ENCODE results near the gene ITGB7. TPM values are rescaled to one million over a fixed set of nuclear protein-coding genes. Genes with fewer than 3 reads are reported as not detected.

ITGB7 gene
- polyA plus RNA-seq, 1 of the 3 experiments (the other 2 are of a cell fraction), result 0.25 TPM

- H2AFZ ChIP-seq (ENCODE audit: low read depth), result no peak overlapping the region
- no peaks in the 10 kb centered on the region for H3K9me2 ChIP-seq
- peaks cover 3 to 13% of the 10 kb centered on the region in 2 experiments; a peak in 1 of 4 replicates for H3K4me1 ChIP-seq (ENCODE audit: control insufficient read depth in 1 of 2, insufficient read depth in 2 of 2, low read depth in 1 of 2, low read length in 1 of 2)
- ChIA-PET POLR2A (no interaction called here), CTCF (interaction anchor here (1.3 to 4.3 kb wide), 3 partner anchors 26 to 174 kb away, joined by 3 to 24 read pairs (median 3); no protein-coding TSS in a partner anchor)
- TF ChIP-seq FOXM1 (IDR thresholded peaks at IDR 0.05; ENCODE audit: low read depth) (no peak), GATA2 (CRISPR knock-in tag; IDR thresholded peaks at IDR 0.05) (no peak), TEAD4 (IDR thresholded peaks at IDR 0.05; ENCODE audit: borderline replicate concordance, insufficient read depth) (no peak), EP300 (IDR thresholded peaks at IDR 0.05; ENCODE audit: borderline replicate concordance in 1 of 2, low read depth in 1 of 2, low read length in 1 of 2) (no peak), USF2 (IDR thresholded peaks at IDR 0.05; ENCODE audit: borderline replicate concordance, low read depth, low read length) (no peak)
- peaks cover 4% of the 10 kb centered on the region; the same call in 1 of the 2 replicates for H3K27me3 ChIP-seq (ENCODE audit: insufficient read depth)
- H3K9me3 ChIP-seq, result no peaks in the 10 kb centered on the region
- H3K9ac ChIP-seq, result no peak overlapping the region
- no peaks in the 10 kb centered on the region for H3K36me3 ChIP-seq (replicated peaks in 1 of 2; ENCODE audit: control insufficient read depth in 1 of 2, insufficient read depth in 2 of 2, low read length in 1 of 2)
- WGBS (ENCODE audit: low lambda C conversion rate), result 85% methylated on average over 10 of the region's 10 CpGs
- no peak for DNase-seq
- H3K79me2 ChIP-seq (ENCODE audit: insufficient read depth), result no peaks in the 10 kb centered on the region
- H4K20me1 ChIP-seq (ENCODE audit: insufficient read depth), result no peaks in the 10 kb centered on the region
- peaks cover 9% of the 10 kb centered on the region for H3F3A ChIP-seq (replicated peaks; ENCODE audit: insufficient read depth)
- H3K27ac ChIP-seq (ENCODE audit: low read depth in 2 of 2, low read length in 1 of 2), result no peak overlapping the region
- no peak overlapping the region for H3K4me2 ChIP-seq
- H3K4me3 ChIP-seq (ENCODE audit: low read depth in 2 of 2, low read length in 1 of 2), result no peak overlapping the region
Observed at GRCh38 chr12:53239643-53240258, 32.7 kb upstream of the ITGB7 start.

GRCh38 chr12:53236443-53237111 lies 29.5 kb upstream of the ITGB7 start:
- no peak for DNase-seq
- Histone ChIP-seq H2AFZ (ENCODE audit: low read depth) (no peak overlapping the region), H3K4me2 (no peak overlapping the region), H3K9me3 (no peaks in the 10 kb centered on the region), H3K27ac (ENCODE audit: low read depth in 2 of 2, low read length in 1 of 2) (no peak overlapping the region), H3K4me3 (ENCODE audit: low read depth in 2 of 2, low read length in 1 of 2) (no peak overlapping the region), H3K79me2 (ENCODE audit: insufficient read depth) (no peaks in the 10 kb centered on the region), H3K4me1 (ENCODE audit: control insufficient read depth in 1 of 2, insufficient read depth in 2 of 2, low read depth in 1 of 2, low read length in 1 of 2) (peaks cover 27 to 35% of the 10 kb centered on the region in 2 experiments; a peak in 3 of 4 replicates), H4K20me1 (ENCODE audit: insufficient read depth) (no peaks in the 10 kb centered on the region), H3F3A (replicated peaks; ENCODE audit: insufficient read depth) (peaks cover 13% of the 10 kb centered on the region), H3K9me2 (no peaks in the 10 kb centered on the region), H3K9ac (no peak overlapping the region), H3K36me3 (replicated peaks in 1 of 2; ENCODE audit: control insufficient read depth in 1 of 2, insufficient read depth in 2 of 2, low read length in 1 of 2) (no peaks in the 10 kb centered on the region), H3K27me3 (ENCODE audit: insufficient read depth) (no peaks in the 10 kb centered on the region)
- no peak for TF ChIP-seq SMC3 (IDR thresholded peaks at IDR 0.05; ENCODE audit: low read depth, low read length)
- CTCF ChIA-PET, result interaction anchor here (0.8 to 1.7 kb wide), 4 partner anchors 15 to 189 kb away, joined by 3 to 9 read pairs (median 3); partner anchors contain the start of gene ESPL1
- POLR2A ChIA-PET, result no interaction called here
- WGBS (ENCODE audit: low lambda C conversion rate), result 68% methylated on average over 1 of the region's 1 CpG

GRCh38 chr12:53235742-53236442 lies 28.8 kb upstream of the ITGB7 start:
- TF ChIP-seq FOXM1 (IDR thresholded peaks at IDR 0.05; ENCODE audit: low read depth) (no peak), POLR2AphosphoS5 (IDR thresholded peaks at IDR 0.05; ENCODE audit: low read depth, low read length) (no peak), USF2 (IDR thresholded peaks at IDR 0.05; ENCODE audit: borderline replicate concordance, low read depth, low read length) (no peak), EZH2phosphoT487 (IDR thresholded peaks at IDR 0.05; ENCODE audit: borderline replicate concordance, low read depth) (no peak), SMC3 (IDR thresholded peaks at IDR 0.05; ENCODE audit: low read depth, low read length) (no peak), RAD21 (IDR thresholded peaks at IDR 0.05; ENCODE audit: low read length) (no peak), CHD2 (IDR thresholded peaks at IDR 0.05; ENCODE audit: low read length, partially characterized antibody) (no peak), NRF1 (IDR thresholded peaks at IDR 0.05; ENCODE audit: low read depth, low read length) (no peak), RCOR1 (IDR thresholded peaks at IDR 0.05; ENCODE audit: low read length) (no peak), PBX3 (IDR thresholded peaks at IDR 0.05) (no peak), EP300 (IDR thresholded peaks at IDR 0.05; ENCODE audit: borderline replicate concordance in 1 of 2, low read depth in 1 of 2, low read length in 1 of 2) (no peak)
- Histone ChIP-seq H3K27ac (ENCODE audit: low read depth in 2 of 2, low read length in 1 of 2) (no peak overlapping the region; a peak in 1 of 4 replicates), H3K9ac (no peak overlapping the region), H3K4me3 (ENCODE audit: low read depth in 2 of 2, low read length in 1 of 2) (no peak overlapping the region), H2AFZ (ENCODE audit: low read depth) (no peak overlapping the region), H3K4me2 (no peak overlapping the region), H3F3A (replicated peaks; ENCODE audit: insufficient read depth) (peaks cover 13% of the 10 kb centered on the region), H3K4me1 (ENCODE audit: control insufficient read depth in 1 of 2, insufficient read depth in 2 of 2, low read depth in 1 of 2, low read length in 1 of 2) (peaks cover 32 to 42% of the 10 kb centered on the region in 2 experiments; a peak in 3 of 4 replicates), H3K79me2 (ENCODE audit: insufficient read depth) (no peaks in the 10 kb centered on the region; the same call in 1 of the 2 replicates), H3K36me3 (replicated peaks in 1 of 2; ENCODE audit: control insufficient read depth in 1 of 2, insufficient read depth in 2 of 2, low read length in 1 of 2) (no peaks in the 10 kb centered on the region), H3K27me3 (ENCODE audit: insufficient read depth) (no peaks in the 10 kb centered on the region), H4K20me1 (ENCODE audit: insufficient read depth) (no peaks in the 10 kb centered on the region), H3K9me2 (no peaks in the 10 kb centered on the region), H3K9me3 (no peaks in the 10 kb centered on the region)
- CTCF ChIA-PET, result interaction anchor here (0.8 to 2.7 kb wide), 4 partner anchors 16 to 188 kb away, joined by 3 to 9 read pairs (median 6); partner anchors contain the start of gene ESPL1
- 80% methylated on average over 8 of the region's 9 CpGs for WGBS (ENCODE audit: low lambda C conversion rate)
- POLR2A ChIA-PET, result no interaction called here
- no peak for DNase-seq
